ENCODE data around the gene CRYL1.

DNA sequence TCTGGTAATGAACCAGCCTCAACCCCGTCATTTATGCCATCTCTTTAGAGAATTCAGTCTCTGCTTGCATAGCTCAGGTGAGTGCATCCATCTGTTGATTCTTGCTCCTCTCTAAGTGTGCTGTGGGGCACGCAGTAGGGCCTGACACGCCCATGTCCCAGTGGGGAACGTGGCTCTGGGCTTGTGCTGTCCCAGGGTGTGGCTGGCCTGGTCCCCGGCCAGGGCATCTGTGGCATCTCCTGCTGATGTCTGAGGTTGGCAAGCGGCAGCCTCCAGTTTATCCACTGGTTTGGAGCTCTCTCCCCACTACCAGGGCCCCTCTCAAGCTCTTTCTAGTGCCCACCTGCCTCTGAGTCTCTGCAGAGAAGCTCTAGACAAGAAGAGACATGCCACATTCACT, 146.9 kb downstream of the CRYL1 start:
- TF ChIP-seq, protein P1, sequence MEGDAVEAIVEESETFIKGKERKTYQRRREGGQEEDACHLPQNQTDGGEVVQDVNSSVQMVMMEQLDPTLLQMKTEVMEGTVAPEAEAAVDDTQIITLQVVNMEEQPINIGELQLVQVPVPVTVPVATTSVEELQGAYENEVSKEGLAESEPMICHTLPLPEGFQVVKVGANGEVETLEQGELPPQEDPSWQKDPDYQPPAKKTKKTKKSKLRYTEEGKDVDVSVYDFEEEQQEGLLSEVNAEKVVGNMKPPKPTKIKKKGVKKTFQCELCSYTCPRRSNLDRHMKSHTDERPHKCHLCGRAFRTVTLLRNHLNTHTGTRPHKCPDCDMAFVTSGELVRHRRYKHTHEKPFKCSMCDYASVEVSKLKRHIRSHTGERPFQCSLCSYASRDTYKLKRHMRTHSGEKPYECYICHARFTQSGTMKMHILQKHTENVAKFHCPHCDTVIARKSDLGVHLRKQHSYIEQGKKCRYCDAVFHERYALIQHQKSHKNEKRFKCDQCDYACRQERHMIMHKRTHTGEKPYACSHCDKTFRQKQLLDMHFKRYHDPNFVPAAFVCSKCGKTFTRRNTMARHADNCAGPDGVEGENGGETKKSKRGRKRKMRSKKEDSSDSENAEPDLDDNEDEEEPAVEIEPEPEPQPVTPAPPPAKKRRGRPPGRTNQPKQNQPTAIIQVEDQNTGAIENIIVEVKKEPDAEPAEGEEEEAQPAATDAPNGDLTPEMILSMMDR (conservative IDR thresholded peaks at IDR 0.05): no peak
- TF ChIP-seq ZFX (IDR thresholded peaks at IDR 0.05): no peak

All from C4-2B (cell line).